SK-N-MC (cell line): ENCODE measurements around the gene WASF3.

Experiments used
- EZH2 ChIP-seq: fragments of 200-600 bp; sonication (generic); IDR thresholded peaks from one replicate; pipeline ENCODE4 v1.6.1; 2017; ENCODE audit warnings: antibody characterized with exemption
- POLR2AphosphoS5 ChIP-seq: IDR thresholded peaks from 2 replicates; pipeline ENCODE4 v1.6.1; 2012; ENCODE audit warnings: mild to moderate bottlenecking, low read depth, low read length, borderline replicate concordance

GRCh38 chr13:26727122-26727521 is 169.6 kb downstream of the WASF3 start:
- TF ChIP-seq EZH2 (no peak), POLR2AphosphoS5 (no peak)
